WTC11 (cell line): Measurements from ENCODE around the gene DLL1. TPM values are rescaled to one million over a fixed set of nuclear protein-coding genes. Genes with fewer than 3 reads are reported as not detected.

Source experiments
- ATAC-seq: fragments of 200-7000 bp; cut with Tn5 transposase; 2 replicates; pipeline ENCODE4 v1.10.0; 2021; ENCODE audit warnings: mild to moderate bottlenecking, moderate library complexity
- CTCF ChIA-PET: fragments of 300-600 bp; sonication (Branson Sonifier 250); formaldehyde crosslinking; loops from one replicate; lab custom pipeline; 2021; ENCODE audit warnings: antibody characterized with exemption; lab: Charles Lee
- POLR2A ChIA-PET: fragments of 350-600 bp; sonication (Branson Sonifier 250); formaldehyde crosslinking; loops from one replicate; lab custom pipeline; 2021; ENCODE audit warnings: antibody characterized with exemption; lab: Charles Lee
- DNase-seq: peaks from one replicate; pipeline ENCODE4 v3.0.0; 2021; ENCODE audit warnings: low spot score
- H3K27ac Mint-ChIP-seq: 2 replicates; pipeline ENCODE4 v1.8.0; 2021; ENCODE audit warnings: mixed read lengths
- H3K27me3 Mint-ChIP-seq: 2 replicates; pipeline ENCODE4 v1.8.0; 2021; ENCODE audit warnings: low read depth, mild to moderate bottlenecking, moderate library complexity, mixed read lengths
- H3K36me3 Mint-ChIP-seq: 2 replicates; pipeline ENCODE4 v1.8.0; 2021; ENCODE audit warnings: mixed read lengths
- H3K4me1 Mint-ChIP-seq: 2 replicates; pipeline ENCODE4 v1.8.0; 2022; ENCODE audit warnings: mixed read lengths
- H3K4me3 Mint-ChIP-seq: 2 replicates; pipeline ENCODE4 v1.8.0; 2021; ENCODE audit warnings: mild to moderate bottlenecking, moderate library complexity, mixed read lengths
- H3K9me3 Mint-ChIP-seq: 2 replicates; pipeline ENCODE4 v1.8.0; 2021; ENCODE audit warnings: mixed read lengths
- ETV6 ChIP-seq: sonication (generic); formaldehyde crosslinking; IDR thresholded peaks from 2 replicates; pipeline ENCODE4 v1.8.1; 2022; ENCODE audit warnings: mild to moderate bottlenecking, missing genetic modification reagents
- GRHL2 ChIP-seq: fragments of 250-450 bp; sonication (Bioruptor Pico); IDR thresholded peaks from 2 replicates; pipeline ENCODE4 v1.8.0; 2022; ENCODE audit warnings: mild to moderate bottlenecking, moderate library complexity; ENCODE audit not compliant: insufficient replicate concordance, severe bottlenecking
- HMGA2 ChIP-seq: fragments of 250-450 bp; sonication (Bioruptor Pico); IDR thresholded peaks from 2 replicates; pipeline ENCODE4 v1.4.0; 2021; ENCODE audit warnings: mild to moderate bottlenecking, moderate library complexity
- JUN ChIP-seq: sonication (generic); formaldehyde crosslinking; IDR thresholded peaks from 2 replicates; pipeline ENCODE4 v1.8.0; 2023; ENCODE audit warnings: mild to moderate bottlenecking, missing genetic modification reagents
- NFATC4 ChIP-seq: fragments of 250-450 bp; sonication (Bioruptor Pico); IDR thresholded peaks from 2 replicates; pipeline ENCODE4 v1.9.0; 2021; ENCODE audit warnings: mild to moderate bottlenecking
- NFE2L1 ChIP-seq: sonication (generic); formaldehyde crosslinking; IDR thresholded peaks from 2 replicates; pipeline ENCODE4 v1.8.1; 2023; ENCODE audit warnings: missing genetic modification reagents
- NFYB ChIP-seq: sonication (generic); formaldehyde crosslinking; conservative IDR thresholded peaks from 2 replicates; pipeline ENCODE4 v1.8.0; 2022; ENCODE audit warnings: low read depth, missing genetic modification reagents
- NR2C2 ChIP-seq: sonication (generic); formaldehyde crosslinking; IDR thresholded peaks from 2 replicates; pipeline ENCODE4 v1.8.0; 2022; ENCODE audit warnings: mild to moderate bottlenecking, missing genetic modification reagents
- SMAD3 ChIP-seq: sonication (generic); formaldehyde crosslinking; IDR thresholded peaks from 2 replicates; pipeline ENCODE4 v1.8.0; 2022; ENCODE audit warnings: missing genetic modification reagents, mild to moderate bottlenecking, borderline replicate concordance
- SP1 ChIP-seq: sonication (generic); formaldehyde crosslinking; conservative IDR thresholded peaks from 2 replicates; pipeline ENCODE4 v1.8.1; 2022; ENCODE audit warnings: missing genetic modification reagents
- TCF7 ChIP-seq: sonication (generic); formaldehyde crosslinking; IDR thresholded peaks from 2 replicates; pipeline ENCODE4 v1.8.0; 2022; ENCODE audit warnings: mild to moderate bottlenecking, low read depth, missing genetic modification reagents, moderate library complexity
- TP53 ChIP-seq: sonication (generic); formaldehyde crosslinking; IDR thresholded peaks from 2 replicates; pipeline ENCODE4 v1.8.1; 2023; ENCODE audit warnings: mild to moderate bottlenecking, missing genetic modification reagents
- total RNA-seq: library from RNA; stranded (reverse); gene quantifications from 3 replicates; pipeline ENCODE4 v1.2.3, GENCODE V29; 2021
- TF ChIP-seq, protein P1 (sequence below): sonication (generic); formaldehyde crosslinking; IDR thresholded peaks from 2 replicates; pipeline ENCODE4 v1.8.0; 2022; ENCODE audit warnings: mild to moderate bottlenecking, missing genetic modification reagents
- TF ChIP-seq, protein P2 (sequence below): fragments of 200-600 bp; IDR thresholded peaks from 2 replicates; pipeline ENCODE4 v1.8.0; 2022; ENCODE audit warnings: antibody characterized with exemption
- TF ChIP-seq, protein P3 (sequence below): fragments of 250-450 bp; sonication (Bioruptor Pico); IDR thresholded peaks from 2 replicates; pipeline ENCODE4 v1.9.0; 2021; ENCODE audit warnings: mild to moderate bottlenecking
- TF ChIP-seq, protein P4 (sequence below): sonication (generic); formaldehyde crosslinking; IDR thresholded peaks from 2 replicates; pipeline ENCODE4 v1.8.1; 2023; ENCODE audit warnings: mild to moderate bottlenecking, missing genetic modification reagents, moderate library complexity
- TF ChIP-seq, protein P5 (sequence below): sonication (generic); formaldehyde crosslinking; IDR thresholded peaks from 2 replicates; pipeline ENCODE4 v1.8.1; 2023; ENCODE audit warnings: mild to moderate bottlenecking, missing genetic modification reagents, moderate library complexity
- TF ChIP-seq, protein P6 (sequence below): sonication (generic); formaldehyde crosslinking; conservative IDR thresholded peaks from 2 replicates; pipeline ENCODE4 v1.8.1; 2022; ENCODE audit warnings: mild to moderate bottlenecking, missing genetic modification reagents
- TF ChIP-seq, protein P7 (sequence below): sonication (generic); formaldehyde crosslinking; IDR thresholded peaks from 2 replicates; pipeline ENCODE4 v1.8.0; 2023; ENCODE audit warnings: mild to moderate bottlenecking, missing genetic modification reagents
- TF ChIP-seq, protein P8 (sequence below): sonication (generic); formaldehyde crosslinking; IDR thresholded peaks from 2 replicates; pipeline ENCODE4 v1.8.1; 2022; ENCODE audit warnings: low read depth, mild to moderate bottlenecking, moderate library complexity, missing genetic modification reagents, borderline replicate concordance

Gene DLL1
- total RNA-seq, 1 experiment from 2014 or later, result 25.3 TPM

DNA sequence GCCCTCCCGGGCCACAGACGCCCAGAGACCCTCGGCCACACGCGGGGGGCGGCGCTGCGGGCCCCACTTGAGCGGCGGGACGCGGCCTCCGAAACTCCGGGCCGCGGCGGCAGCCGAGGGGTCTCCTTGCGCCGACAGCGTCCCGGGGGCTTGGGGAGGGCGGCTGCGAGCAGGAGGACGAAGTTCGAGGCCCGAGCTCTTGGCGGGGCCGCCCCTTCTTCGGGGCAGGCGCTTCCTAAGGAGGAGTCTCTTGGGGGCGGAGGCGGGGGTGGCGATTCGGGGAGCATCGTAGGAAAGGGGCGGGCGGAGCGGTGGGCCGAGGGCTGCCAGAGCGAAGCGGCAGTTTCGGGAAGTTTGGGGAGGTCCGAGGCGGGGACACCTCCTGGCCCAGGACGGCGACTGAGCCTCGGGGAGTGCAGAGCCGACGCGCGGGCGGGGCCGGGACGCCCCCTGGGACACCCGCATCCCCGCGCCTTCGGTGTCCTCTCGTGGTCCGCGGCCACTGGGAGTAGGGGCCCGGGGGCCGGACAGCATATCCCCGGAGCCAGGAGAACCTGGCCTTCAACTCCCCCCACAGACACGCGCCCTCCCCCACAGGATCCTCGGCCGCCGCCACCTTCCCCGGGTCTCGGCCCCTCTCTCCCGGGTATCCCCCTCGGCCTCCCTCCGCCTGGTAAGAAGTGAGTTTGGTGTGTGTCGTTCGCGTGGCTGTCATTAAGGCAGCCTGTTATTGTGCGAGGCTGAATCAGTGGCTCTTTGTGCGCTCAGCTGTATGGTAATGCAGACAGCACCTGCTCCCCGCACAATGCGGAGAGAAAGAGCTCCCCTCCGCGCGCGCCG lies 613 bp upstream of the DLL1 start (continued):
- TF ChIP-seq, protein P1, sequence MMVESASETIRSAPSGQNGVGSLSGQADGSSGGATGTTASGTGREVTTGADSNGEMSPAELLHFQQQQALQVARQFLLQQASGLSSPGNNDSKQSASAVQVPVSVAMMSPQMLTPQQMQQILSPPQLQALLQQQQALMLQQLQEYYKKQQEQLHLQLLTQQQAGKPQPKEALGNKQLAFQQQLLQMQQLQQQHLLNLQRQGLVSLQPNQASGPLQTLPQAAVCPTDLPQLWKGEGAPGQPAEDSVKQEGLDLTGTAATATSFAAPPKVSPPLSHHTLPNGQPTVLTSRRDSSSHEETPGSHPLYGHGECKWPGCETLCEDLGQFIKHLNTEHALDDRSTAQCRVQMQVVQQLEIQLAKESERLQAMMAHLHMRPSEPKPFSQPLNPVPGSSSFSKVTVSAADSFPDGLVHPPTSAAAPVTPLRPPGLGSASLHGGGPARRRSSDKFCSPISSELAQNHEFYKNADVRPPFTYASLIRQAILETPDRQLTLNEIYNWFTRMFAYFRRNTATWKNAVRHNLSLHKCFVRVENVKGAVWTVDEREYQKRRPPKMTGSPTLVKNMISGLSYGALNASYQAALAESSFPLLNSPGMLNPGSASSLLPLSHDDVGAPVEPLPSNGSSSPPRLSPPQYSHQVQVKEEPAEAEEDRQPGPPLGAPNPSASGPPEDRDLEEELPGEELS (CRISPR knock-in tag), result peak; percentile 52; the same call in 1 of the 2 replicates
- TF ChIP-seq, protein P2, sequence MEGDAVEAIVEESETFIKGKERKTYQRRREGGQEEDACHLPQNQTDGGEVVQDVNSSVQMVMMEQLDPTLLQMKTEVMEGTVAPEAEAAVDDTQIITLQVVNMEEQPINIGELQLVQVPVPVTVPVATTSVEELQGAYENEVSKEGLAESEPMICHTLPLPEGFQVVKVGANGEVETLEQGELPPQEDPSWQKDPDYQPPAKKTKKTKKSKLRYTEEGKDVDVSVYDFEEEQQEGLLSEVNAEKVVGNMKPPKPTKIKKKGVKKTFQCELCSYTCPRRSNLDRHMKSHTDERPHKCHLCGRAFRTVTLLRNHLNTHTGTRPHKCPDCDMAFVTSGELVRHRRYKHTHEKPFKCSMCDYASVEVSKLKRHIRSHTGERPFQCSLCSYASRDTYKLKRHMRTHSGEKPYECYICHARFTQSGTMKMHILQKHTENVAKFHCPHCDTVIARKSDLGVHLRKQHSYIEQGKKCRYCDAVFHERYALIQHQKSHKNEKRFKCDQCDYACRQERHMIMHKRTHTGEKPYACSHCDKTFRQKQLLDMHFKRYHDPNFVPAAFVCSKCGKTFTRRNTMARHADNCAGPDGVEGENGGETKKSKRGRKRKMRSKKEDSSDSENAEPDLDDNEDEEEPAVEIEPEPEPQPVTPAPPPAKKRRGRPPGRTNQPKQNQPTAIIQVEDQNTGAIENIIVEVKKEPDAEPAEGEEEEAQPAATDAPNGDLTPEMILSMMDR, result no peak
- TF ChIP-seq NFYB (CRISPR knock-in tag) (no peak), ETV6 (0 out of 2 replicates have a peak, but pooled peaks have one; percentile 67), GRHL2 (no peak), HMGA2 (no peak), NFATC4 (CRISPR knock-in tag) (no peak)
- TF ChIP-seq, protein P3, sequence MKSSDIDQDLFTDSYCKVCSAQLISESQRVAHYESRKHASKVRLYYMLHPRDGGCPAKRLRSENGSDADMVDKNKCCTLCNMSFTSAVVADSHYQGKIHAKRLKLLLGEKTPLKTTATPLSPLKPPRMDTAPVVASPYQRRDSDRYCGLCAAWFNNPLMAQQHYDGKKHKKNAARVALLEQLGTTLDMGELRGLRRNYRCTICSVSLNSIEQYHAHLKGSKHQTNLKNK (CRISPR knock-in tag), result no peak

DNA sequence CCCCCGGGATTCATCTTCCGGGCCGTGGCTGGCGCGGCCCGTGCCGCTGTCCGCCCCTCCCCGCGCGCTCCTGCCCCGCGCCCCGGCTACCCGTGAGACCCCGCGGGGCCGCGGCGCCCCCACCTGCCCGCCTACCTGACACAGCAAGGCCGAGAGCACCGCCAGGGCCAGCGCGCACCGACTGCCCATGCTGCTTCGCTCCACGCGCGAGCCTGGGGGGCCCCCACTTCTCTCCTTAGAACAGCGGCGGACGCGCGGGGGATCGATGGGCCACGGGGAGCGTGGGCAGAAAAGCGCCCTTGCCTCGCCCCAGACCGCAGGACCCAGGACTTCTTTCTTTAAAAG lies 955 bp downstream of the DLL1 start:
- DNase-seq (no peak), ATAC-seq (no peak)
- peaks cover 25% of the 10 kb centered on the region for H3K36me3 Mint-ChIP-seq
- no peak overlapping the region for H3K27ac Mint-ChIP-seq
- H3K27me3 Mint-ChIP-seq, result peaks cover 87% of the 10 kb centered on the region
- CTCF ChIA-PET, result interaction anchor here (1.5 to 1.7 kb wide), 2 partner anchors 8 to 458 kb away, joined by 6 to 12 read pairs; no protein-coding TSS in a partner anchor
- H3K9me3 Mint-ChIP-seq, result no peaks in the 10 kb centered on the region
- POLR2A ChIA-PET, result interaction anchor here (0.6 to 1.5 kb wide), 2 partner anchors 45 to 82 kb away, joined by 3 to 6 read pairs; no protein-coding TSS in a partner anchor
- TF ChIP-seq GRHL2 (no peak), SMAD3 (CRISPR knock-in tag) (no peak)
- TF ChIP-seq, protein P4, sequence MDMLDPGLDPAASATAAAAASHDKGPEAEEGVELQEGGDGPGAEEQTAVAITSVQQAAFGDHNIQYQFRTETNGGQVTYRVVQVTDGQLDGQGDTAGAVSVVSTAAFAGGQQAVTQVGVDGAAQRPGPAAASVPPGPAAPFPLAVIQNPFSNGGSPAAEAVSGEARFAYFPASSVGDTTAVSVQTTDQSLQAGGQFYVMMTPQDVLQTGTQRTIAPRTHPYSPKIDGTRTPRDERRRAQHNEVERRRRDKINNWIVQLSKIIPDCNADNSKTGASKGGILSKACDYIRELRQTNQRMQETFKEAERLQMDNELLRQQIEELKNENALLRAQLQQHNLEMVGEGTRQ (CRISPR knock-in tag), result no peak
- TF ChIP-seq, protein P5, sequence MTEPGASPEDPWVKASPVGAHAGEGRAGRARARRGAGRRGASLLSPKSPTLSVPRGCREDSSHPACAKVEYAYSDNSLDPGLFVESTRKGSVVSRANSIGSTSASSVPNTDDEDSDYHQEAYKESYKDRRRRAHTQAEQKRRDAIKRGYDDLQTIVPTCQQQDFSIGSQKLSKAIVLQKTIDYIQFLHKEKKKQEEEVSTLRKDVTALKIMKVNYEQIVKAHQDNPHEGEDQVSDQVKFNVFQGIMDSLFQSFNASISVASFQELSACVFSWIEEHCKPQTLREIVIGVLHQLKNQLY (CRISPR knock-in tag), result no peak
- TF ChIP-seq, protein P6, sequence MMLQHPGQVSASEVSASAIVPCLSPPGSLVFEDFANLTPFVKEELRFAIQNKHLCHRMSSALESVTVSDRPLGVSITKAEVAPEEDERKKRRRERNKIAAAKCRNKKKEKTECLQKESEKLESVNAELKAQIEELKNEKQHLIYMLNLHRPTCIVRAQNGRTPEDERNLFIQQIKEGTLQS (CRISPR knock-in tag), result no peak
- TF ChIP-seq, all 79 proteins: peak for 0
- Mint-ChIP-seq H3K4me3 (peak overlapping the region; percentile 77), H3K4me1 (peaks cover 57% of the 10 kb centered on the region)

DNA sequence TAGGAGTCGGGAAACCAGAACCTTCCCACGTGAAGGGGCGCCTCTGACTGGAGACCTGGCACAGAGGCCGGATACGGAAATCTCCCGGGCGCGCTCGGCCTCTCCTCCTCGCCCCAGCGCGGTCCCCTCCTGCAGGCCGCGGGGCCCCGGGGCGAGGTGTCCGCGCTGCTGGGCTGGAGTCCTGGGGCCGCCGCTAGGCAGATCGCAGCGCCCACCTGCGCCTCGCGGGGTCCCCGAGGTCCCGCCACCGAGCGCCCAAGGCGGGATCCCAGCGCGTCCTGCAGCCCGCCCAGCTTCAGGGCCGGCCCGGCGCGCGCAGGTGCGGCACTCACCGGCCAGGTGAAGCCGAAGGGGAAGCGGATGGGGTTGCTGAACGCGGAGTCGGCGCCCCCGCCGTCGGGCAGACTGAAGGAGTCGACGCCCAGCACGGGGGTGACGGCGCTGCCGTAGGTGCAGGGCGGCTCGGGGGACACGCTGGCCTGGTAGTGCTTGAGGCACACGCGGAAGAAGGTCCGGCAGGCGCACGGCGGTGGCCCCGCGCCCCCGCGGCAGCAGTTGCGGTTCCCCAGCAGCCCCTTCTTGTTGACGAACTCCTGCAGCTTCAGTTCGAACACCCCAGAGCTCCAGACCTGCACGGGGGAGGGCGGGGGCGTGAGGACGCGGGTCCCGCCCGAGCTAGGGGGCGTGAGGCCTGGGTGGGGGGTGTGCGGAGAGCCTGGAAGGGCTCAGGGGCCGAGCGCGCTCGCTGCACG lies 1.5 kb downstream of the DLL1 start:
- CTCF ChIA-PET, result interaction anchor here (1.7 kb wide), 1 partner anchor 458 kb away, joined by 12 read pairs; no protein-coding TSS in a partner anchor
- POLR2A ChIA-PET, result interaction anchor here (0.6 kb wide), 1 partner anchor 44 kb away, joined by 3 read pairs; no protein-coding TSS in a partner anchor
- Mint-ChIP-seq H3K4me3 (peak overlapping the region; percentile 79), H3K27me3 (peaks cover 87% of the 10 kb centered on the region), H3K27ac (no peak overlapping the region), H3K36me3 (peaks cover 28% of the 10 kb centered on the region), H3K4me1 (peaks cover 52% of the 10 kb centered on the region), H3K9me3 (no peaks in the 10 kb centered on the region)
- ATAC-seq (no peak), DNase-seq (peak; percentile 45)
- no peak for TF ChIP-seq TCF7 (CRISPR knock-in tag)
- TF ChIP-seq, protein P7, sequence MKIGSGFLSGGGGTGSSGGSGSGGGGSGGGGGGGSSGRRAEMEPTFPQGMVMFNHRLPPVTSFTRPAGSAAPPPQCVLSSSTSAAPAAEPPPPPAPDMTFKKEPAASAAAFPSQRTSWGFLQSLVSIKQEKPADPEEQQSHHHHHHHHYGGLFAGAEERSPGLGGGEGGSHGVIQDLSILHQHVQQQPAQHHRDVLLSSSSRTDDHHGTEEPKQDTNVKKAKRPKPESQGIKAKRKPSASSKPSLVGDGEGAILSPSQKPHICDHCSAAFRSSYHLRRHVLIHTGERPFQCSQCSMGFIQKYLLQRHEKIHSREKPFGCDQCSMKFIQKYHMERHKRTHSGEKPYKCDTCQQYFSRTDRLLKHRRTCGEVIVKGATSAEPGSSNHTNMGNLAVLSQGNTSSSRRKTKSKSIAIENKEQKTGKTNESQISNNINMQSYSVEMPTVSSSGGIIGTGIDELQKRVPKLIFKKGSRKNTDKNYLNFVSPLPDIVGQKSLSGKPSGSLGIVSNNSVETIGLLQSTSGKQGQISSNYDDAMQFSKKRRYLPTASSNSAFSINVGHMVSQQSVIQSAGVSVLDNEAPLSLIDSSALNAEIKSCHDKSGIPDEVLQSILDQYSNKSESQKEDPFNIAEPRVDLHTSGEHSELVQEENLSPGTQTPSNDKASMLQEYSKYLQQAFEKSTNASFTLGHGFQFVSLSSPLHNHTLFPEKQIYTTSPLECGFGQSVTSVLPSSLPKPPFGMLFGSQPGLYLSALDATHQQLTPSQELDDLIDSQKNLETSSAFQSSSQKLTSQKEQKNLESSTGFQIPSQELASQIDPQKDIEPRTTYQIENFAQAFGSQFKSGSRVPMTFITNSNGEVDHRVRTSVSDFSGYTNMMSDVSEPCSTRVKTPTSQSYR (CRISPR knock-in tag), result 0 out of 2 replicates have a peak, but pooled peaks have one; percentile 13
- no peak for TF ChIP-seq NR2C2 (CRISPR knock-in tag)
- TF ChIP-seq, protein P8, sequence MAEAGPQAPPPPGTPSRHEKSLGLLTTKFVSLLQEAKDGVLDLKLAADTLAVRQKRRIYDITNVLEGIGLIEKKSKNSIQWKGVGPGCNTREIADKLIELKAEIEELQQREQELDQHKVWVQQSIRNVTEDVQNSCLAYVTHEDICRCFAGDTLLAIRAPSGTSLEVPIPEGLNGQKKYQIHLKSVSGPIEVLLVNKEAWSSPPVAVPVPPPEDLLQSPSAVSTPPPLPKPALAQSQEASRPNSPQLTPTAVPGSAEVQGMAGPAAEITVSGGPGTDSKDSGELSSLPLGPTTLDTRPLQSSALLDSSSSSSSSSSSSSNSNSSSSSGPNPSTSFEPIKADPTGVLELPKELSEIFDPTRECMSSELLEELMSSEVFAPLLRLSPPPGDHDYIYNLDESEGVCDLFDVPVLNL (CRISPR knock-in tag), result 0 out of 2 replicates have a peak, but pooled peaks have one; percentile 47
- peak; percentile 12; the same call in 1 of the 2 replicates for TF ChIP-seq JUN (CRISPR knock-in tag)
- TF ChIP-seq SP1 (CRISPR knock-in tag), result peak; percentile 51
- TF ChIP-seq TP53 (CRISPR knock-in tag), result peak; percentile 61; the same call in 1 of the 2 replicates
- TF ChIP-seq NFE2L1 (CRISPR knock-in tag), result 0 out of 2 replicates have a peak, but pooled peaks have one; percentile 28
